ENCODE data around the gene RPL23. TPM values are rescaled to one million over a fixed set of nuclear protein-coding genes. Genes with fewer than 3 reads are reported as not detected.
A peak's percentile ranks its signal among the peaks of the same experiment; 100 is the strongest.

The RPL23 gene
- total and polyA plus RNA-seq, 9 of the 15 experiments (the other 6 are each of a cell fraction or from before 2014, with no cell fraction given), result 1,745 to 3,667 (median 3,096) TPM

DNA sequence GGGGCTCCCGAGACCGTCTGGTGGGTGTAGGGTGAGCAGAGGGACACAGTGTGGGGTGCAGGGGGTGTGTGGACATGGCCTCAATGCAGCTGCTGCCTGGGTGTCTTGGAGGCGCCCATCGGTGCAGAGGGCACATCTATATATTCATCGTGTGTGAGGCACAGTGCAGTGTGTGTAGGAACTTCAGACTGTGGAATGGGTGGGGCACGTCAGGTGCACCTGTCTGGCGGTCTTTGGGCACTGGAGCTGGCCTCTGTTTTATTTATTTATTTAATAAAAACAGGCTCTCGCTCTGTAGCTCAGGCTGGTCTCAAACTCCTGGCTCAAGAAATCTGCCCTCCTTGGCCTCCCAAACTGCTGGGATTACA lies 33.1 kb upstream of the RPL23 start:
- ATAC-seq (no peak), FAIRE-seq (no peak), DNase-seq (ENCODE audit: extremely low read depth in 1 of 4, low spot score in 3 of 4) (no peak)
- 91% methylated on average over 8 of the region's 8 CpGs for WGBS (ENCODE audit: insufficient coverage, low coverage, missing lambda C conversion rate)
- ChIA-PET CTCF (ENCODE audit: low intra/inter-chr PET ratio) (no interaction called here), POLR2A (interaction anchor here (0.5 to 1.3 kb wide), 2 partner anchors 14 to 593 kb away, joined by 3 to 11 read pairs; no protein-coding TSS in a partner anchor)
- no TSS peak for BruUV-seq (replicated peaks)
- TF ChIP-seq TEAD2 (tag; IDR thresholded peaks at IDR 0.05) (no peak), RBFOX2 (IDR thresholded peaks at IDR 0.05; ENCODE audit: low read depth, low read length) (0 out of 2 replicates have a peak, but pooled peaks have one; percentile 5)
- peaks cover 32% of the 10 kb centered on the region for H4K20me1 ChIP-seq (replicated peaks; ENCODE audit: control insufficient read depth, insufficient read depth, low read length)
- no peak overlapping the region for H3K27ac ChIP-seq (ENCODE audit: extremely low read depth, low read depth, low read length)
- no peak overlapping the region for H2AFZ ChIP-seq (ENCODE audit: low read depth, low read length)
- no peak overlapping the region for H3K4me2 ChIP-seq (ENCODE audit: insufficient read depth, low read length)
- H3K4me1 ChIP-seq (replicated peaks in 1 of 2; ENCODE audit: control insufficient read depth in 2 of 2, insufficient read depth in 2 of 2, low read length in 2 of 2), result peaks cover 4 to 14% of the 10 kb centered on the region in 2 experiments; a peak in 4 of 5 replicates
- no peak overlapping the region for H3K4me3 ChIP-seq
- H3K36me3 ChIP-seq (ENCODE audit: control insufficient read depth, insufficient read depth, low read length), result peaks cover 84% of the 10 kb centered on the region; the same call in 2 of the 3 replicates
- in situ Hi-C loops (cut with MboI) (no loop called here), intact Hi-C loops (cut with micrococcal nuclease) (no loop called here)
- no peak overlapping the region for H3K9ac ChIP-seq (ENCODE audit: insufficient read depth in 1 of 2, low read depth in 2 of 2, low read length in 2 of 2)
- peaks cover 6% of the 10 kb centered on the region for H3K9me1 ChIP-seq (ENCODE audit: control insufficient read depth, insufficient read depth, low read length)
- no peaks in the 10 kb centered on the region for H3K27me3 ChIP-seq (ENCODE audit: control insufficient read depth in 2 of 2, insufficient read depth in 2 of 2, low read length in 2 of 2)
- no peaks in the 10 kb centered on the region for H3K9me3 ChIP-seq (replicated peaks; ENCODE audit: control insufficient read depth, insufficient read depth, low read depth, low read length)
- H3K79me2 ChIP-seq (ENCODE audit: control insufficient read depth, insufficient read depth, low read length), result peaks cover 44% of the 10 kb centered on the region

DNA sequence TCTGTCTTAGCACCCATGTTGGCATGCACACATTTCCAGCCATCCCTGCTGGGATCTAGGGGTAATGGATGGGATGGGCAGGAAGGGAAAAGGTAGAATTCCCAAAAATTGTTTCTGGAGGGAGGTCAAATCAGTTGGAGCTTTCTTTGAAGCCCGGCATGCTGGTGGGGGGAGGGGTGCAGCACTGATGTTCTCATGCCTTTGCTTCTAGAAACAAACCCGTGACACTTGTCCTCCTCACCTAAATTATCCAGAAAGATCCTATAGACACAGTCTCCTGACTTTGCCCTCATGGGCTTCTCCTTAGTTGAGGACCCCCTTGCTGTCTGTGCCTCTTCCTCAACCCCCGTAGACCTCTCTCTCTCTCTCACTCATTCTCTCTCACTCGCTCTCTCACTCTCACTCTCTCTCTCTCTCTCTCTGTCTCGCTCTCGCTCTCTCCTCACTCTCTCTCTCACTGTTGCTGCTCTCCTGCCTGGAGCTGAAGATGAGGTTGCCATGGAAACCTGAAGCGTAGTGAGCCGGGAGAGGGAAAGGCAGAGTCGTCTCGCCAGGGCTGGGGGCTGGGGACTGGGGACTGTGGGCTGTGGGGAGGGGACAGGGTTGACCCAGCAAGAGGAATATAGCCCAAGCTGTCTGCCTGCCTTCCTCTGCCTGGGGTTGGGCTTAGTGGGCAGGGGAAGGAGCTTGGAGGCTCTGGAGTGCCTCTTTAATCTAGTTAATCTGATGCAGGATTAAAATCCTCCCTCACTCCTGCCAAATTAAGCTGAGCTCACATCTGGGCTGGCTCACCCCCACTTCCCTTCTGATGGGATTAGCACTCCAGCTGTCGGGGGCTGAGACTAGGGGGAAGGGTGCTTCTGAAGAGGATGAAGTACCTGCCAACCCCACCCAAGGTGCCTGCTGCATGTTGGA lies 32.5 kb upstream of the RPL23 start:
- TF ChIP-seq HDGF (IDR thresholded peaks at IDR 0.05) (no peak), ZBTB43 (CRISPR knock-in tag; IDR thresholded peaks at IDR 0.05) (no peak), TCF3 (CRISPR knock-in tag; IDR thresholded peaks at IDR 0.05) (no peak), CHD2 (IDR thresholded peaks at IDR 0.05; ENCODE audit: low read depth, low read length) (no peak), TRIM28 (IDR thresholded peaks at IDR 0.05) (no peak), ZNF197 (CRISPR knock-in tag; IDR thresholded peaks at IDR 0.05; ENCODE audit: low read depth) (no peak), RFX1 (IDR thresholded peaks at IDR 0.05) (peak; percentile 86), PHB2 (IDR thresholded peaks at IDR 0.05; ENCODE audit: low read depth) (no peak)
- Histone ChIP-seq H3K4me2 (ENCODE audit: insufficient read depth, low read length) (no peak overlapping the region), H3K27me3 (ENCODE audit: control insufficient read depth in 2 of 2, insufficient read depth in 2 of 2, low read length in 2 of 2) (no peaks in the 10 kb centered on the region), H3K4me3 (no peak overlapping the region), H3K9me1 (ENCODE audit: control insufficient read depth, insufficient read depth, low read length) (peaks cover 6% of the 10 kb centered on the region), H3K36me3 (ENCODE audit: control insufficient read depth, insufficient read depth, low read length) (peaks cover 84% of the 10 kb centered on the region; the same call in 2 of the 3 replicates), H3K27ac (ENCODE audit: extremely low read depth, low read depth, low read length) (no peak overlapping the region), H3K4me1 (replicated peaks in 1 of 2; ENCODE audit: control insufficient read depth in 2 of 2, insufficient read depth in 2 of 2, low read length in 2 of 2) (peaks cover 9 to 17% of the 10 kb centered on the region in 2 experiments; a peak in 4 of 5 replicates), H4K20me1 (replicated peaks; ENCODE audit: control insufficient read depth, insufficient read depth, low read length) (peaks cover 38% of the 10 kb centered on the region), H3K9ac (ENCODE audit: insufficient read depth in 1 of 2, low read depth in 2 of 2, low read length in 2 of 2) (peak overlapping the region in 1 of 2 experiments; percentile 19; a peak in 1 of 4 replicates), H3K79me2 (ENCODE audit: control insufficient read depth, insufficient read depth, low read length) (peaks cover 50% of the 10 kb centered on the region), H3K9me3 (replicated peaks; ENCODE audit: control insufficient read depth, insufficient read depth, low read depth, low read length) (no peaks in the 10 kb centered on the region), H2AFZ (ENCODE audit: low read depth, low read length) (no peak overlapping the region)
- POLR2A ChIA-PET, result interaction anchor here (0.6 to 1.6 kb wide), 9 partner anchors 8 to 1011 kb away, joined by 3 to 11 read pairs (median 3); no protein-coding TSS in a partner anchor
- ATAC-seq, result no peak
- WGBS (ENCODE audit: insufficient coverage, low coverage, missing lambda C conversion rate), result 63% methylated on average over 10 of the region's 11 CpGs
- CTCF ChIA-PET (ENCODE audit: low intra/inter-chr PET ratio), result no interaction called here
- in situ Hi-C loops (cut with MboI) (no loop called here), intact Hi-C loops (cut with micrococcal nuclease) (no loop called here)
- BruUV-seq (replicated peaks), result no TSS peak
- no peak for DNase-seq (ENCODE audit: extremely low read depth in 1 of 4, low spot score in 3 of 4)
- FAIRE-seq, result no peak
